Retina (tissue), 1 donor: ENCODE measurements around the gene SERGEF.

Experiments
- DNase-seq: peaks from one replicate; pipeline ENCODE4 v3.0.0-alpha.2; 2016

Gene SERGEF

DNA sequence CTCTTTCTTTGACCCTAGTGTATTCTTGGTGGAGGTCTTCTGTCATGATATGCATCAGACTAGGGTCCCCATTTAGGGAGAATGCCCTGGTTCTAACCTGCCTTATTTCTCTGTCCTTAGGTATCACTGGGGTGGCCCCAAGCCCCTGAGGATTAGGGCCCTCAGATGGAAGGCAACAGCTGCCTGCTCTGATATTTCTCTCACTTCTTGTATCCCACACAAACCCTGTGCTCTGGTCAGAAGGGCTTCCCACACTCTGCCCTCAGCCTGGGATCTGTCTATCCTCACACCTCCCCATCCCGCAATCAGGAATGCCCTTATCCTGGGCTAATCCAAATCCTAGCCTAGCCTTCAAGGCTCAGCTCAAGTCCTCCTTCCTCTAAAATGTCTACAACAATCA lies 202.8 kb downstream of the SERGEF start:
- DNase-seq: no peak

DNA sequence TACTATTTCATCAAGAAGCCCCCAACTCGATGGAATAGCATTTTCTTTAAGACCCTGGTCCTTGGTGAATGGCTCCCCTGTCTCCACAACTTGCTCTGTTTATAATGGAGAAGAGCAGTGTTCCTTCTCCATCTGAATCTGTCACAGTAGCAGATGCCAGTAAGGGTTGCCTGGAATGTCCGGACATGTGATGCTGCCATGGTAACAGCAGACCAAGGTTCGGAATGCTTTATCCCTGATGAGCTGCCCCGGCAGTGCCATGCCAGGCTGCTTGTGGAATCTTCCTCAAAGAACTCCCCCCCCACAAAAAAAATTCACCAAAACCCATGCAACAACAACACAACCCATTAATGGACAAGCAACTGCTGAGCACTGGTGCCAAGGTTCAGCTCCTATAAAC lies 205.8 kb downstream of the SERGEF start:
- DNase-seq: no peak

DNA sequence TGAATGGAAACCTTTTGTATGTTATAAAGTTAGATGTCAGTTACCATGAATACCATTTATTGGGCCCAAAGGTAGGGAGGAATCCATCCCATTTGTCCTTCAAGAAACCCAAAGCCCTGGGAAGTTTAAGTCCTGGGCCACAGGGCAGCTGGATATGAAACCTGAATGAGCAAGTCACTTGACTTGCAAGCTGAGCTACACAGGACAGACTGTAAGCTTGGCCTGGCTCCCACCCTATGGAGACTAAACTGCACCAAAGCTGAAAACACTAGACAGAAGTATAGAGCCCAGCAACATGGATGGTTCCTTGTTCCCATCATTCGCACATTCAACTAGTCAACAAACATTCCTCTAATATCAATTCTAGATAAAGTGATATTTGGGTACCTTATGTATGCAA lies 207.0 kb downstream of the SERGEF start:
- no peak for DNase-seq

DNA sequence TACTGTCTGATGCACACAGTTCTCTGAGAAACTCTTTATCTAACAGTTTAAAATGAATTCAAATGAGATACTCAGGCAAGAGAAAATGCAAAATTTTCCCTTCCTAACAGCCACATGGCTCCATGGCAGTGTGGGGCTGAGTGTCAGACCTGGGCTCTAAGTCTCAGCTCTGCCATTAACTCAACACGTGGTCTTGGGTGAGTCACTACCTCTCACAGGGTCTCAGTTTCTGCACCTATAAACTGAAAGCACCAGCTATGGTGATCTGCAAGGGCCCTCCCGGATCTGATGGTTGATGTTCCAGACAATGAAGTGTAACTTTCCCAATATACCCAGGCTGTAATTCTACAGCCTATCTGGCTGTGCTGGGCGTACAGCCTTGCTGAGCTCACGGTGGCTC lies 207.8 kb downstream of the SERGEF start:
- DNase-seq: no peak

DNA sequence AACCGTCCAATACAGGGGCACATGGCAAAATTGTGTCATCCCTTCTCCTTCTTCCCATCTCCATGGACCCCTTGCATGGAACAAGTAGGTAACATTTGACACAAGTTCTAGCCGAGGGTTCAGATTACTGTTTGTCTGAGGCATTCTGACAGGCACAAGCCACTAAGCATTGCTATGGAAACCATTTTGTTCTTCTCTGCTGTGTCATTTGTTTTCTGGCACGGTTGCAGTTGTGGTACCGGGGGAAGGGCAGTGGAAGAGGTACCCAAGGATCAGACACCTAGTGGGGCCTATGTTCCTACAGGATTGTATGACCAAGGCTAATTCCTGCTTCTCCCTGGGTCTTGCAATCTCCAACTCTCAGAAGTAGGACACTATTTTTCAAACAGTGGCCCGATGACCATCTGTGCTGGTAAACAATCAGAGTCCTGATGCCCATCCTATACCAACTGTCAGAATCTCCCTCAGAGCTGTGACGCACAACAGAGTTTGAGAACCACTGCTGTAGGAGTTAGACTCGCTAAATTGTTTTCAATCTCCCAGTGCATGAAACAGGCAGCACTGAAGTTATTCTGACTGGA lies 209.0 kb downstream of the SERGEF start:
- peak; percentile 18 for DNase-seq

DNA sequence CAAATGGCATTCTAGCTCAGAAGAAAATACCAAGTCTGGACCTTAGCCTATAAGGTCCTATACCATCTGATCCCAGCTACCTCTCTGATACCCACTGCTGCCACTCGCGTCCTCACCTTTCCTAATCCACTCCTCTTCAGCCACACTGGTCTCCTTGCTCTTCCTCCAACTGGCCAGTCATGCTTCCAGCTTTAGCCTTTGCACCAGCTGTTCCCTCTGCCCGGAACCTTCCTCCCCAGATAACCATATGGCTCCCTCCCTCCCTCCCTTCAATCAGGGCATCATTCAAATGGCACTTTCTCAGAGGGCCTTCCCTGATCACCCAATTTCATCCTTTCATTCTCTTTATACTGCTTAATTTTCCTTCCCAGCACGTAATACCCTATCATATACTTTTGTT lies 210.4 kb downstream of the SERGEF start:
- no peak for DNase-seq

DNA sequence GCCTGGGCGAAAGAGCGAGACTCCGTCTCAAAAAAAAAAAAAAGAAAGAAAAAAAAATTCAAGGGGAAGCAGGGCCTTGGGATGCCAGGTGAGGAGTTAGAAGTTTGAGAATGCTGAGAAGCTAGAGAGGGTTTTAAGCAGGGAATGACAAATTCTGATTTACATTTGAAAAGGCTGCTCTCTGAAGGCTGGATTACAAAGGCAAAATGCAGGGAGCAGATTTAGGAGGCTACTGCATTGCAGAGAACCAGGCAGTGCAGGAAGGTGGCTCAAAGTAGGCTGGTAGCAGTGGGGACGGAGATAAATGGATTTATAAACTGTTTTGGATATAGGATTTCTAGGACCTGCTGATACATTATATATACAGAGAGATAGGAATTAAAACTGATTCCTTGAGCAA lies 211.7 kb downstream of the SERGEF start:
- no peak for DNase-seq

DNA sequence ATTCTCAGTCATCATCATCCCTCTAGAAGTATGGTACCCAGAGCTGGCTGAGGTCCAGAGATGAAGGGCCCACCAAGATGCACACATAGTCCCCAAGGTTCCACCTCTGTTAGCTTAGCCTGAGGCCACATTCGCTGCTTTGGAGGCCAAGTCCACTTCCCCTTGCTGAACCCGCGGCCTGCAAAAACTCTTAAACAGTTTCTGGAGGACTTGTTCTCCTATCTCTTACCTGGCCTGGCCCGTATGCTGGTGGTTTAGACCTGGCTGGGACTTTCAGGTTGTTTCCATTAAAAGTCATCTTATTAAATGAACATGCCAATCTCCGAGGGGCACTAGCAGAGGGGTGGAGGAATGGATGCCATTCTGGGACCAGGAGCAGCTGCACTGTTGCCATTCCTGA lies 213.7 kb downstream of the SERGEF start:
- DNase-seq: no peak

DNA sequence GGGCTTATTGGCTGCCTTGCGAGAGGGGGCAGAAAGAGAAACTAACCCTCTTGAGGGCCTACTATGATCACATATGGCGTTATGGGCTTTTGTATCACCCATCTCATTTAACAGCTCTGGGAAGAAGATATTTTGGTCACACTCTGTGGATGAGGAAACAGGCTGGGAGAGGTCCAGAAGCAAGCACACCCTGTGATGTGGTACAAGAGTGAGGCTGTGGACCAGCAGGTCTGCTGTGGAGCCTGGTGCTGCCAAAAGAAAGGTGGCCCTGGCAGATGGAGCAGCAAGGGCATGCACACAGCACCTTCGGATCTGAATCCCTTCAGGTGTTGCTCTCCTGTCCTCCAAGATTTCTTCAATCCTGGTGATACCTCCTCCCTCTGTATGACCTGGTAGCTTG lies 214.1 kb downstream of the SERGEF start:
- DNase-seq: no peak

DNA sequence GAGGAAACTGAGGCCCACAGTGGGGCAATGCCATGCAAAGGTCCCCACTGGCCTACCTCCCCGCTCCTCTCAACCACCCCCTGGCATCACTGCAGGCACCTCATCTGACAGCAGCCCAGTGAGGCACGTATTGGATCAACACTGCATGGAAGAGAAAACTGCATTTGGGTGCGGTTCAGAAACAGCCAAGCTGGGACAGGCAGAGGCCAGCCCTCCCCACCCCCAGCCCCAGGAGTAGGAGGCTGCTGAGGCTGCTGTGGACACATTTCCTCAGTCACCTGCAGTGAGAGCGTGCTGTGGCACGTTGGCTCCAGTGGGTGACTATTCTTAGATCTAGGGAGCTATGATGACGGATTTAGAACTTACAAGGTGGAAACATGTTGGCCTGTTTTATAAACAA lies 214.6 kb downstream of the SERGEF start:
- no peak for DNase-seq

DNA sequence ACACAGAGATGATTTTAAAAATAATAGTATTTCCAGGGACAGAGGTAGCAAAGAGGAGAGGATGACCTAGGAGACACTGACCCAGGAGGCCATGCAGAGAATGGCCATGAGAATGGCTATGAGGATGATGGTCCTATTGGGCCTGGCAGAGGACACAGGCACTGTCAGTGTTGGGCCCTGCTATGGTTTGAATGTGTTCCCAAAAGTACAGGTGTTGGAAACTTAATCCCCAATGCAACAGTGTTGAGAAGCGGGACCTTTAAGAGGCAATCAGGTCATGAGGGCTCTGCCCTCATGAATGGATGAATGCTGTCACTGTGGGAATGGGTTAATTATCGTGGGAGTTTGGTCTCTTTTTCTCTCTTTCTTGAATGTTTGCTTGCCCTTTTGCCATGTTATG lies 216.7 kb downstream of the SERGEF start:
- DNase-seq: no peak

DNA sequence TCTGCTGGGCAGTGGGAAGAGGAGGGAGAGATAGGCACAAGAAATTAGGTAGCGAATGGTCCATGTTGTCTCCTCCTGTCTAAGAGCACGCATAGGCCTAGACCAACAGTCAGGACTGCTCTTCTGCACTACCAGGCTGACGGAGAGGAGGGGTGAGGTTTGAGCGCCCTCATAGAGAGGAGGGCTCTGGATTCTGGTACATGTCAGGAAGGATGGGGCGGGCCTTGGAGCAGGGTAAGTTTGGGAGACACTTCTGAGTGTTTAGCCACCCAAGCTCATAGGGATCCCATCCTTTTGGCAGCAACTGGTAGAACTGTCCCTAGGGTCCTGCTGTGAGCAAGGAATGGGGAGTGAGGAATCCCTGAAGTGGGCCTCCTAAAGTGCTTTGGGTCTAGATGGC lies 217.9 kb downstream of the SERGEF start:
- DNase-seq: no peak

DNA sequence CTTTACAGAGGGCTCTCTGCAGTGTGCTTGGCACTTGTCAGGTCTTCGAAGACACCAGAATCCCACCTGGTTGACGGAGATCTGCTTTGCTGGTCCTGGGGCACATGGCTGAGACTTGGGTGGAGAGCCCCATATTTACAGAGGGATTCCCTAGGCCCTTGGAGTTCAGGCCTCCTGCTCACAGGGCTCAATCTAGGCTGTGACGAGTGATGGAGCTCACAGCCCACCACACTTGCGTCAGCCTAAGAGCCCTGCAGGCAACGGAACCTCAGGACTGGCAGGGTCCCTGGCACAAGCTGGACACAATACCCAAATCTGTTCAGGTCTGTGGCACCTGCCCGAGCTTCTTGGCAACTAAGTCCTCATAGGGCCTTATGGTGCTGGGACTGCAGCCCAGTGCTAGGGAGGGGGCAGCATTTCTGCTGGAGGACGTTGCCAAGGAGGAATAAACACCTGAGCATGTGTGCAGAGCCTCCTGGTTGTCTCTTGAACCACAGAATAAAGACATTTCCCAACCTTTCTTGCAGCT lies 219.1 kb downstream of the SERGEF start:
- no peak for DNase-seq

DNA sequence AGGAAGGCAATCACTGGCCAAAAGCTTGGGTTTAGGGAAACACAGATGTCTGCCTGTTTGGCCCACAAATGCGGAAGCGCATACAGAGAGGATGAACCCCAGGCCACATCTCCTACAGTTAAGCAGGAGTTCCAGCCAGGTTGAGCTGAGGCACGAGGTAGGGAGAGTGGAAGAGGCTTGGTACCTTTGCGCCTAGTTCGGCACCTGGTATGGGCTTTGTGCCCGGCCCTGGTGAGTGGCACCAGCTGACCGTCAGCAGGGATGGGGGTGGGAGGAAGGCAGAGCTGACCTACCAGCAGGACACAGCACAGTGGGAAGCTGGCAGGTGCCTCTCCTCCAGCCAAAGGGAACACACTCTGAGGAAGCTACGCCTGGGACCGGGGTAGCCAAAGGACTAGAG lies 220.7 kb downstream of the SERGEF start:
- no peak for DNase-seq

DNA sequence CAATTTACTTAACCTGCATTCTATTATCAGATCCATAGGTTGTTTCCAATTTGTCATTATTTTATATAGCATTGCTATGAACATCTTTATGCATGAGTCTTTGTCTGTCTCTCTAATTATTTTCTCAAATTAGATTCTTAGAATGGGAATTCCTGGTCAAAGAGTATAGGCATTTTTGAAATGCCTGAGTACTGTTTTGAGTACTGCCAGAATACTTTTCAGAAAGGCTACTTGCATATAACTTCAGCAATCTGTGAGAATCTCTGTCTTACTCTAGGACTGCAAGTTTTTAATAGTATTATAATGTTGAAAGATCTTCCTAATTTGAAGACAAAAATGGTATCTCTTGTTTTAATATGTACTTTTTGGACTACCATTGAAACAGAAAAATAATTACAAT lies 221.7 kb downstream of the SERGEF start:
- no peak for DNase-seq

DNA sequence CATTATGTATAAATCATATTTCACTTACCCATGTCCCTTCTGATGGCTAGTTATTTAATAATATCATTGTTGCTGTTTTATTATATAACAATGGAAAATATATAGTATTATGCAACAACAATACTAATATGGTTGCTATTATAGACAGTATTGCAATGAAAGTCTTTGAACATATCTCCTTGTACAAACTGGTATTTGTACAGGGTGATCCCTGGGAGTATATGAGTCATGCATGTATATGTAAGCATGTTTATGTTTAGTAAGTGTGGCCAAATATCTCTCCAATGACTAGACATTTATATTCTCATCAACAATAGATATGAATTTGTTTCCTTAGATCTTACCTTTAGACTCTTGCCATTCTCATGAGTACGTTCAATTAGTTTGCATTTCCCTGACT lies 222.4 kb downstream of the SERGEF start:
- DNase-seq: no peak

DNA sequence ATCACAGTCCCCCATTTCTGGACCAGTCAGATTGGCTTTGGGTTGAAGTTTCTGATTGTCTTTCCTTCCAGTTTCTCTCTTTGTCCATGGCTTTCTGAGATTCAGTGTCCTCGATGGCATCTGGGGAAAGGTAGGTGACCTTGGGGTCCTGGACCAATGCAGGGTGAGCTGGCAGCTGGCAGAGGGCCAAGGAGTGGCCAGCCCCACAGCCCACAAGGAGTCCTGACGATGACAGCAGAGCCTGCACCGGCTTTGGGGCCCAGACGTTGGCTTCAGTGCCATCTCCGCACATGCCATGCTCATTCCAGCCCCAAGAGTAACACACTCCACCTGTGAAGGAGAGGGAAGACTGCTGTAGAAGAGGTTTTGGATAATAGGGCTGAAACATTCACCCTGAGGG lies 224.8 kb downstream of the SERGEF start:
- no peak for DNase-seq

DNA sequence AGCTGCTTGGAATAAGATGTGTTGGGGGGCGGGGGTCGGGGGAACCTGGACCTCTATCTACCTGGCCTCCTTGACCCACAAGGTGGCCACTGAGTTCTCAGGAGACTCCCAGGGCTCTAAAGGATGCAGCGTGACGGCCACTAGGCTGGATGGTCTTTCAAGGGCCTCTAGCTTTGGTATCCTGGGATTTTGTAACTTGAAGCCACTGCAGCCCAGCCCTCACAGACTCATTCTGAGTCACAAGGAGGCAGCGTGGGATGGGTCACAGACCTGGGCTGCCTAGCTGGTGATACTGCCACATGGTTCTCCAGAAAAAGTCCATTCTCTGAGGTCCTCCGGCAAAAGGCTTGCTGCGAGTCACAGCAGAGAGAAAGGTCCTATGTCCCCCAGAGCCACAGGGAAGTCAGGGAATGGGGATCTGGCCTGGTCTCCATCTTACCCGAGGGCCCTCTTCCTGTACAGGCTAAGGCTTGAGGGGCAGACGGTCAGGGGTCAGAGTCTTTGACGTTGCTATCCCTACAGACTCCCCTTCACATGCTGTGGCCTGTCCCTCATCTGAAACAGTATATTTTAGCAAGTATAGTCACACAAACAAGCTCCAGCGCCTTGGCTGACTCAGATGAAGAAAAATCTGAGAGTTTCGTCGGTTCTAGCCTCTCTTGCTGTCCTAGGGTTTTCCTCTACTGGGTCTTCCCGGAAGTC lies 225.9 kb downstream of the SERGEF start:
- DNase-seq: no peak

DNA sequence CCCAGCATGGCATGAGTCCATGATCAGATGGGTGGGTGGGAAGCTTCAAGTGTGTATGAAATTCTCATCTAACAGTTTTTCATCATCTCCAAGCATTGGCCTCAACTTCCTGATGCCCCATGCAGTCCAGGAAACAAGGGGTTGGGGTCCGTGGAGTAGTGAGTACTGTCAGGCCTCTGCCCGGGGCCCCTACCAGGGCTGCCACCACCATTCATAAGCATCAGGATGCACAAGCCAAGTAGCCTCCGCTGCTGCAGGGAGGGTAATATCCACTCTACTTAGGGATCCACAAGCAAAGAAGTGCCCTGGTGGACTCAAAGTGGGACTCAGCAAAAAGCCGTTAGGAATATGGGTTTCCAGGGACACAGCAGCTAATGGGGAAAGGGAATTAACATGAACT lies 229.0 kb downstream of the SERGEF start:
- DNase-seq: no peak

DNA sequence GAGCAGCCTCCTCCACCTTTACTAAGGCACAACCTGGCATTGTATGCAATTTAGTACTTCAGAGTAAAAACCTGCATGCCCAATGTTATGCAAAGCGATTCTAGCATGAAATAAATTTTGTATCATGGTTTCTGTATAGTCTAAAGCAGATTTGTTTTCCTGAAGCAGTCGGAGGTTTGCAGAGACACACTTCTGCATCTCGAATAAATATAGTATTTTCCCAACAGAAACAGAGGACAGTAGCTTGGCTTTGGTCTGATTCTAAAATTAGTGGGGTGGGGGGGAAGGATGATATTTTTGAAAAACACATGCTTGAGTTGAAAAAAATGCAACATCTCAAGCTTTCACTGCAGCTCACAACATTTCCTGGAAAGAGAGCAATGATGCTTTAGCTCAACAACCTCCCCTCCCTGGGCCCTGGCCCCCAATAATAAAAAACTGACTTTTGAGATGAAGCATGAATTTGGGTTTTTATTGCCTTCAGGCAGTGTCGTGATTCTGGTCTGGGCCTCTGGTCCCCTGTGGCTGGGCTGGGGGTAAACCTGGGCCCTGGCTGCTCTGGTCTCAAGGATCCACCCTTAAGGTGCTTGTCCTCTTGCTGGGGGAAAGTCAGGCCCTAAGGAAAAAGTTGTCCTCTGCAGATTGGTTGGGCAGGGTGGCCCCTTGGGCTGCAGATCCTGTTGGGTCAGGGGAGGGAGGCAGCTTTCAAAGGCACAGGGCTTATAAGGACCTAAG lies 230.1 kb downstream of the SERGEF start:
- DNase-seq: no peak

DNA sequence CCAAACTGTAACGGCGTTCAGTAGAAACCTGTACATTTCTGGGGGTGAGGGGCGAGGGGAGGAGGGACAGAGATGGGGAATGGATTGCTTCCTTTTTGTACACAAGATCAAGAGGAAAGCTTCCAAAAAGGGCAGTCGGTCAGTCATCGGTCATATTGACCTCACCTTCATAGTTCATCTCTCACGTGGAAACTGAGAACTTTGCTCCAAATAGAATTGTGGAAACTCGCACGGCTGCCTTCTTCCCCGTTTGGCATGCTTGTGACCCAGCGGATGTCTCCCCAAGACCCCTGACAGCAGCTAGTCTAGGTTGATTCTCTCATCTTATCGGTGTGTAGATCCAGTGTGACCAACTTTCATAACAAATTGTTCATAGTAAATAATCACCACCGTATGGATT lies 230.7 kb downstream of the SERGEF start:
- no peak for DNase-seq

DNA sequence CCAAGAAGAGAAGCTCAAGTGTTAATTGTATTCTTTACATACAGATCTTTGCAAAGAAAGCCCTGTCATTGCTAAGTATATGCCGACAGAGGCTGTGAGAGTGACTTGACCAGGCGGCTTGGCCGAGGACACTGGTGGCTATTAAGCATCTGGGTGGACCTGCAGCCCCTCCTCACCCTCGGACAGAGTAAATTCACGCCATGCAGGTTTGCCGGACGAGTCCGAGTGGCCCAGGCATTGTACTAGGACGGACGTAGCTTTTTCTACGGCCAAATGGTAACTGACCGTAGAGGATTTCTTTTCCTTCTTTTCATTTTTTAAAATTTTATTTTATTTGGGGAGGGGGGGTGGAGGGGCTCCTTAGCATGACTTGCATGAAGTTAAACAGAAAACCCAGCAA lies 231.2 kb downstream of the SERGEF start:
- DNase-seq: no peak

DNA sequence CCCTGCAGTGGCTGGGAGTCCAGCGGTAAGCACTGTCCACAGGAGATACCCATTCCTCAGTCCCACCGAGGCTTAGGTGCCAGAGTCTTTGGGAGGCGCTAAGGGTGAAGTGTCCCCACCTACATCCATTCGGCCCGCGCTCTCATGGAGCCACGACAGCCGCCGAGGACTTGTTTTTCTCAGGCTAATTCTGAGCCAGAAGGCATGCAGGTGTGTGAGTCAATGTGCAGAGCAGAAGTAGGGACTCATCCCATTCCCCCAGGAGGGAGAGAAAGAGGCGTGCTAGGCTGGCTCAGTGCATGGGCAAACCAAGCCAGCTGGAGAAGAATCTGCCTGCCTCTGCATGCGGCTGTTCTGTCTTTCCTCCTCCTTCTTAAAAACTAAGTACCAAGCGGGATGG lies 231.6 kb downstream of the SERGEF start:
- DNase-seq: no peak

DNA sequence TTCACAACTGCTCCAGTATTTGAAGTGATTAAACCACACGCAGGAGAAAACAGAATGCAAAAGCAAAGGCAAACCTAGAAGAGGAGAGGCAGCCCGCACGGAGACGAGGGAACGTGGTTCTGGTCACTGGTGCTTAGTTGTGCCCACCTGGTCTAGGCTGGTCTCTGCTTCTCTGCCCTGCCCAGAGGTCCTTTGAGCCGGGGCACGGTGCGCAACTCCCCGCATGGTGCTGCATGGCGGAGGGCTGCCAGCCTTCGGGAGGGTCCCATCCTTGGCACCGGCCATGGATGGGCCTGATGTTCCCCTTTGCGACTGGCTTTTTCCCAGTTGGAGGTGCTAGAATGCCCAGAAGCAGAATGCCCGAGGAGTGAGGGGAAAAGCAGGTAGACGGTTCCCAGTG lies 232.2 kb downstream of the SERGEF start:
- no peak for DNase-seq
